K562 (cell line): ENCODE measurements around the gene SLC26A8. TPM values are rescaled to one million over a fixed set of nuclear protein-coding genes. Genes with fewer than 3 reads are reported as not detected.
A peak's percentile ranks its signal among the peaks of the same experiment; 100 is the strongest.

Experiments
- CHCHD3 ChIP-seq: fragments of 250-450 bp; sonication (Bioruptor Pico); IDR thresholded peaks from 2 replicates; pipeline ENCODE4 v2.1.2; 2022; ENCODE audit warnings: mild to moderate bottlenecking
- GATAD2A ChIP-seq: fragments of 450-650 bp; IDR thresholded peaks from 2 replicates; pipeline ENCODE4 v1.6.1; 2017
- SMARCA4 ChIP-seq: fragments of 450-650 bp; IDR thresholded peaks from 2 replicates; pipeline ENCODE4 v1.6.1; 2016
- SMARCE1 ChIP-seq: fragments of 450-650 bp; IDR thresholded peaks from 2 replicates; pipeline ENCODE4 v1.7.1; 2016; ENCODE audit warnings: mild to moderate bottlenecking
- UBTF ChIP-seq, 2 experiments: IDR thresholded peaks; 2 replicates each; pipeline ENCODE4 v1.6.1; 2012; ENCODE audit warnings: improper control_type of control experiment in 2 of 2, low read depth in 2 of 2, low read length in 2 of 2, borderline replicate concordance in 1 of 2
- ZBED1 ChIP-seq: IDR thresholded peaks from 2 replicates; pipeline ENCODE4 v1.6.1; 2014
- ZSCAN29 ChIP-seq: fragments of 450-650 bp; IDR thresholded peaks from 2 replicates; pipeline ENCODE4 v1.6.1; 2017
- polyA plus RNA-seq, 8 experiments: library from polyadenylated mRNA; depleted of rRNA in 4 of 8; stranded (reverse) in 5 of 8; unstranded in 3 of 8; fragments of >200 nt; fragmentation: Nextera tagmentation in 2 of 8; fragmentation: Illumina TruSeq in 1 of 8; extraction: Ambion mirVana in 2 of 8; extraction: Trizol in 1 of 8; gene quantifications; 2 replicates each; pipeline versions ENCODE4 v1.2.1 to v1.2.3, GENCODE V29; 2011 to 2014; ENCODE audit warnings: inconsistent platforms in 1 of 8, missing spikeins in 1 of 8
- total RNA-seq, 7 experiments: library from RNA; depleted of rRNA in 6 of 7; stranded (reverse); fragments of >200 nt in 6 of 7; fragmentation: Illumina TruSeq in 2 of 7; extraction: Trizol in 2 of 7; gene quantifications; 2 replicates each; pipeline versions ENCODE4 v1.2.1 to v1.2.3, GENCODE V29; 2011 to 2021; ENCODE audit warnings: low replicate concordance in 1 of 7
- TF ChIP-seq, protein P1 (sequence below), 2 experiments: fragments of 450-650 bp; IDR thresholded peaks; 2 replicates each; pipeline ENCODE4 v1.6.1; 2016

Gene SLC26A8
- total and polyA plus RNA-seq, 9 of the 15 experiments (the other 6 are each of a cell fraction or from before 2014, with no cell fraction given) = not detected

DNA sequence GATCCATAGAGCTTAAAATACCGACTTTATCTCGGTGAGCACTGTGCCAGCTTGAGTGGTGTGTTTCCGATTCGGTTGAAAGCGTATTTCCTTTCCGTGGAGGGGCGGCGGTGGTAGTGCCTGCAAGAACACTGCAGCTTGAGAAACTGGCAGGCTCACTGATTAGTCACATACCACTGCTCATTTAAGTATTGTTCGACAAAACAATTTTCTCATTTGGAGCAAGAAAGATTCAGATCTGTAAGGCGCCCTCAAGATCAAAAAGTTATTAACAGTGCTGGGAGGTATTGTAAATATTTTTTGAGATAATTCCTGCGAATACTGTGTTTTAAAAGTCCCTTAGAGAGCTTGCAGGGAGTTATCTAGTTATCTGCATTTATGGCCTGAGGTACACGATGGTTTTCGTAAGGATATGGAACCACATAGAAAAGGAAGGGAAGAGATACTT is 4.5 kb upstream of the SLC26A8 start (continued):
- TF ChIP-seq, protein P1, sequence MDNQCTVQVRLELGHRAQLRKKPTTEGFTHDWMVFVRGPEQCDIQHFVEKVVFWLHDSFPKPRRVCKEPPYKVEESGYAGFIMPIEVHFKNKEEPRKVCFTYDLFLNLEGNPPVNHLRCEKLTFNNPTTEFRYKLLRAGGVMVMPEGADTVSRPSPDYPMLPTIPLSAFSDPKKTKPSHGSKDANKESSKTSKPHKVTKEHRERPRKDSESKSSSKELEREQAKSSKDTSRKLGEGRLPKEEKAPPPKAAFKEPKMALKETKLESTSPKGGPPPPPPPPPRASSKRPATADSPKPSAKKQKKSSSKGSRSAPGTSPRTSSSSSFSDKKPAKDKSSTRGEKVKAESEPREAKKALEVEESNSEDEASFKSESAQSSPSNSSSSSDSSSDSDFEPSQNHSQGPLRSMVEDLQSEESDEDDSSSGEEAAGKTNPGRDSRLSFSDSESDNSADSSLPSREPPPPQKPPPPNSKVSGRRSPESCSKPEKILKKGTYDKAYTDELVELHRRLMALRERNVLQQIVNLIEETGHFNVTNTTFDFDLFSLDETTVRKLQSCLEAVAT (IDR thresholded peaks at IDR 0.05) = 0 out of 4 replicates have a peak, but pooled peaks of 1 of the 2 experiments have one; percentile 20
- TF ChIP-seq ZSCAN29 = peak; percentile 75
- no peak for TF ChIP-seq ZBED1
- peak; percentile 42; the same call in 1 of the 2 replicates for TF ChIP-seq SMARCA4
- TF ChIP-seq GATAD2A = peak; percentile 76; the same call in 1 of the 2 replicates
- peak; percentile 40 to 70; a peak in 1 of 4 replicates for TF ChIP-seq UBTF (IDR thresholded peaks at IDR 0.05; ENCODE audit: borderline replicate concordance in 1 of 2, low read depth in 2 of 2, low read length in 2 of 2)
- peak; percentile 27; the same call in 1 of the 2 replicates for TF ChIP-seq SMARCE1
- peak; percentile 42; the same call in 1 of the 2 replicates for TF ChIP-seq CHCHD3
